MM.1S (cell line): ENCODE data around the gene PLK5.

Experiments
- DNase-seq: peaks from one replicate; pipeline ENCODE4 v3.0.0-alpha.2; 2015
- H2AFZ ChIP-seq: fragments of 300-600 bp; sonication (generic); 2 replicates; pipeline ENCODE4 v1.6.0; 2016; ENCODE audit warnings: antibody characterized with exemption, low read length
- H3F3A ChIP-seq: fragments of 300-600 bp; sonication (generic); 2 replicates; pipeline ENCODE4 v1.6.1; 2016; ENCODE audit warnings: mild to moderate bottlenecking, antibody characterized with exemption, low read length, moderate library complexity, mixed read lengths; ENCODE audit not compliant: insufficient read depth
- H3K27ac ChIP-seq: fragments of 300-600 bp; sonication (generic); 2 replicates; pipeline ENCODE4 v1.5.1; 2016; ENCODE audit warnings: mild to moderate bottlenecking, low read length
- H3K27me3 ChIP-seq: fragments of 300-600 bp; sonication (generic); replicated peaks from 2 replicates; pipeline ENCODE4 v1.6.0; 2016; ENCODE audit warnings: low read length; ENCODE audit not compliant: insufficient read depth
- H3K36me3 ChIP-seq: fragments of 300-600 bp; sonication (generic); replicated peaks from 2 replicates; pipeline ENCODE4 v1.6.1; 2016; ENCODE audit warnings: mild to moderate bottlenecking, low read length, mixed read lengths; ENCODE audit not compliant: insufficient read depth
- H3K4me1 ChIP-seq: fragments of 300-600 bp; sonication (generic); 2 replicates; pipeline ENCODE4 v1.6.1; 2016; ENCODE audit warnings: low read length, mixed read lengths
- H3K4me2 ChIP-seq: fragments of 300-600 bp; sonication (generic); 2 replicates; pipeline ENCODE4 v1.6.0; 2016; ENCODE audit warnings: low read depth, low read length
- H3K4me3 ChIP-seq: fragments of 300-600 bp; sonication (generic); 2 replicates; pipeline ENCODE4 v1.5.1; 2016; ENCODE audit warnings: low read length, mixed read lengths
- H3K79me2 ChIP-seq: fragments of 300-600 bp; sonication (generic); 2 replicates; pipeline ENCODE4 v1.6.1; 2016; ENCODE audit warnings: mixed run types, low read length, mixed read lengths
- H3K9ac ChIP-seq: fragments of 300-600 bp; sonication (generic); 2 replicates; pipeline ENCODE4 v1.6.1; 2016; ENCODE audit warnings: low read length, mixed read lengths
- H3K9me2 ChIP-seq: fragments of 300-600 bp; sonication (generic); replicated peaks from 2 replicates; pipeline ENCODE4 v1.6.1; 2016; ENCODE audit warnings: mild to moderate bottlenecking, low read length, mixed read lengths; ENCODE audit not compliant: insufficient read depth
- H3K9me3 ChIP-seq: fragments of 300-600 bp; sonication (generic); replicated peaks from 2 replicates; pipeline ENCODE4 v1.6.1; 2016; ENCODE audit warnings: mild to moderate bottlenecking, low read length, mixed read lengths; ENCODE audit not compliant: insufficient read depth
- H4K20me1 ChIP-seq: fragments of 300-600 bp; sonication (generic); 2 replicates; pipeline ENCODE4 v1.6.1; 2016; ENCODE audit warnings: mild to moderate bottlenecking, low read length, moderate library complexity, mixed read lengths; ENCODE audit not compliant: insufficient read depth
- EZH2 ChIP-seq: fragments of 300-600 bp; sonication (generic); optimal IDR thresholded peaks from 2 replicates; pipeline ENCODE3; 2017; ENCODE audit warnings: low read depth, mild to moderate bottlenecking, antibody characterized with exemption, low read length, mixed read lengths
- EZH2phosphoT487 ChIP-seq: fragments of 300-600 bp; sonication (generic); IDR thresholded peaks from 2 replicates; pipeline ENCODE4 v1.6.1; 2018; ENCODE audit warnings: antibody characterized with exemption, low read length
- TF ChIP-seq, protein P1 (sequence below): fragments of 300-600 bp; sonication (generic); IDR thresholded peaks from 2 replicates; pipeline ENCODE4 v1.5.1; 2016; ENCODE audit warnings: antibody characterized with exemption, low read length, mixed read lengths

Gene PLK5

DNA sequence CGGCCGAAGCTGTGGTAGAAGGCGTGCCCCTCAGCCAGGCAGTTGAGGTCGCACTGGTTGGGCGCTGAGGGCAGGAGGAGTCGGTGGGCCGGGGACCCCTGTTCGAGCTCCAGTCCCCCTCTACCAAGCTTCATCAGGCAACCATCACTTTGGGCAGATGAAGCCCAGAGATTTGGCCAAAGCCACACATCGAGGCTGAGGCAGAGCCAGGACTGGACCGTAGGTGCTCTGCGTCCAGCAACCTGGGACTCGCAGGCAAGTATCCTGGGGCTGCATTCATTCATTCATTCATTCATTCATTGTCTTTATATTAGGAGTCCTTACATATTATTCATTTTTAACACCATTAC lies 15.4 kb upstream of the PLK5 start:
- Histone ChIP-seq H3K9ac (no peak overlapping the region), H3K4me3 (no peak overlapping the region), H3K9me2 (no peaks in the 10 kb centered on the region), H3K4me1 (peaks cover 2% of the 10 kb centered on the region; the same call in 1 of the 2 replicates), H3F3A (no peaks in the 10 kb centered on the region), H2AFZ (no peak overlapping the region), H4K20me1 (no peaks in the 10 kb centered on the region), H3K36me3 (no peaks in the 10 kb centered on the region), H3K4me2 (no peak overlapping the region), H3K9me3 (no peaks in the 10 kb centered on the region), H3K79me2 (no peaks in the 10 kb centered on the region), H3K27me3 (peaks cover 75% of the 10 kb centered on the region), H3K27ac (no peak overlapping the region)
- no peak for TF ChIP-seq EZH2phosphoT487
- no peak for DNase-seq

DNA sequence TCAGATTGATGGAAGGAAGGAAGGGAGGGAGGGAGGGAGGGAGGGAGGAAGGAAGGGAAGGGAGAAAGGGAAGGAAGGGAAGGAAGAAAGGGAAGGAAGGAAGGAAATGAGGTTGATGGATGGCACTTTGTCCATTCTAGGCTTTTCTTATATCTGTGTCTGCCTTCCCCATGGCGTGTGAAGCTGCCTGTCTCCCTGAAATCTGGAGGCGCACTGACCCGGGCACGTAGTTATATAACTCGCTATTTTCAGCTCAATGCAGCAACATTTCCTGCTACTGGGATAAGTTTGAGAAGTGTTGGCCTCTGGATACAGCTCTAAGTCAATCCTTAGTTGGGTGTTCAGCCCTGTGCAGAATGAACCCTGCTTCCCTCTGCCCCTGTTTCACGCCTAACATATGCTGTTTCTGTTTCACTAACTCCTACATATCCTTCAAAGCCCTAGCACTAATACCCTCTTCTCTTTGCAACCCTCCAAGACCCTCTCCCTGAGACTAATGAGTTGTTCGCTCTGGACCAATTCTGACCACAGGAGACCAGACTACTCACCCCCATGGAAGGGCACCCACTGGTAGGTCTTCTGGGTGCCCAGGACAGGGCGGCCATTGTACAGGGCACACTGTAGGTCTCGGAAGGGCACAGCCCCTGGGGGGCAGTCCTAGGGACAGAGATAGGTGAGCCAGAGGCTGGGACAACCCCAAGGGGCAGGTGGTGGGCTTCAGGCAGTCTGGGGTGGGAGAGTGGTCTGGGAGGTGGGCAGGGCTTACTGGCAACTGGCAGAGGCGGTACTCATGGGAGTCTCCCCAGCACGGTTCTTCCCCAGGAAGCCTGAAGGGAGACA lies 14.1 kb upstream of the PLK5 start:
- Histone ChIP-seq H3K4me3 (no peak overlapping the region), H3K4me1 (peaks cover 2% of the 10 kb centered on the region; the same call in 1 of the 2 replicates), H3K9me2 (no peaks in the 10 kb centered on the region), H3F3A (no peaks in the 10 kb centered on the region), H3K79me2 (no peaks in the 10 kb centered on the region), H3K9ac (no peak overlapping the region), H3K9me3 (no peaks in the 10 kb centered on the region), H3K27ac (no peak overlapping the region), H3K36me3 (no peaks in the 10 kb centered on the region), H4K20me1 (no peaks in the 10 kb centered on the region), H3K4me2 (no peak overlapping the region), H2AFZ (no peak overlapping the region), H3K27me3 (peaks cover 67% of the 10 kb centered on the region)
- TF ChIP-seq, protein P1, sequence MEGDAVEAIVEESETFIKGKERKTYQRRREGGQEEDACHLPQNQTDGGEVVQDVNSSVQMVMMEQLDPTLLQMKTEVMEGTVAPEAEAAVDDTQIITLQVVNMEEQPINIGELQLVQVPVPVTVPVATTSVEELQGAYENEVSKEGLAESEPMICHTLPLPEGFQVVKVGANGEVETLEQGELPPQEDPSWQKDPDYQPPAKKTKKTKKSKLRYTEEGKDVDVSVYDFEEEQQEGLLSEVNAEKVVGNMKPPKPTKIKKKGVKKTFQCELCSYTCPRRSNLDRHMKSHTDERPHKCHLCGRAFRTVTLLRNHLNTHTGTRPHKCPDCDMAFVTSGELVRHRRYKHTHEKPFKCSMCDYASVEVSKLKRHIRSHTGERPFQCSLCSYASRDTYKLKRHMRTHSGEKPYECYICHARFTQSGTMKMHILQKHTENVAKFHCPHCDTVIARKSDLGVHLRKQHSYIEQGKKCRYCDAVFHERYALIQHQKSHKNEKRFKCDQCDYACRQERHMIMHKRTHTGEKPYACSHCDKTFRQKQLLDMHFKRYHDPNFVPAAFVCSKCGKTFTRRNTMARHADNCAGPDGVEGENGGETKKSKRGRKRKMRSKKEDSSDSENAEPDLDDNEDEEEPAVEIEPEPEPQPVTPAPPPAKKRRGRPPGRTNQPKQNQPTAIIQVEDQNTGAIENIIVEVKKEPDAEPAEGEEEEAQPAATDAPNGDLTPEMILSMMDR: no peak
- TF ChIP-seq EZH2phosphoT487: no peak
- no peak for TF ChIP-seq EZH2
- DNase-seq: no peak

DNA sequence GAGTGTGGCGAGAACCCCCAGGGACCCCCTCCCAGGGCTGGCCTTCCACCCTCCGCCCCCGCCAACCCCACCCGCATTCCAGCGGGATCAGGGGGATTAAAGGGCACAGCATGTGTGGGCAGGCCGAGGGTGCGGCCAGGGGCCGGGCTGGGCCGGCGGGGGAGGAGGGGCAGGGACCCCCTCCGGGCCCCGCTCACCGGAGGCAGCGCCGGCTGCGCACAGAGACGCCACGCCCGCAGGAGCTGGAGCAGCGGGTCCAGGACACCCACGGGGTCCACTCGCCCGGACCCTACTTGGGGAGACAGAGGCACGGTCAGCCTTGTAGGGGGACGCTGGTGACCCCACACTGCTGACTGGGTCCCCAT lies 13.5 kb upstream of the PLK5 start:
- H3K4me3 ChIP-seq: no peak overlapping the region

More for the DNA sequence above, 13.5 kb upstream of the PLK5 start:
- H3K9ac ChIP-seq: no peak overlapping the region
- H3F3A ChIP-seq: no peaks in the 10 kb centered on the region
- peaks cover 67% of the 10 kb centered on the region for H3K27me3 ChIP-seq
- no peak overlapping the region for H3K4me2 ChIP-seq
- no peak overlapping the region for H3K27ac ChIP-seq
- H4K20me1 ChIP-seq: no peaks in the 10 kb centered on the region
- no peak overlapping the region for H2AFZ ChIP-seq
- TF ChIP-seq EZH2phosphoT487 (no peak), EZH2 (no peak)
- TF ChIP-seq, protein P1: no peak
- H3K4me1 ChIP-seq: peaks cover 2% of the 10 kb centered on the region; the same call in 1 of the 2 replicates
- no peaks in the 10 kb centered on the region for H3K9me2 ChIP-seq
- no peaks in the 10 kb centered on the region for H3K36me3 ChIP-seq
- H3K9me3 ChIP-seq: no peaks in the 10 kb centered on the region
- no peaks in the 10 kb centered on the region for H3K79me2 ChIP-seq
- no peak for DNase-seq
